ENCODE results near the gene LRRC45.

Gene LRRC45

GRCh38 chr17:82017612-82018151, 5.4 kb upstream of the LRRC45 start:
- Mint-ChIP-seq H3K36me3 (ENCODE audit: low read depth) (peaks cover 69% of the 10 kb centered on the region), H3K27me3 (no peaks in the 10 kb centered on the region), H3K4me1 (ENCODE audit: low read depth) (peaks cover 24% of the 10 kb centered on the region), H3K4me3 (no peak overlapping the region), H3K9me3 (no peaks in the 10 kb centered on the region), H3K27ac (no peak overlapping the region)
- intact Hi-C loops (cut with micrococcal nuclease) = no loop called here

- intact Hi-C loops (cut with micrococcal nuclease) = no loop called here
- H3K4me3 Mint-ChIP-seq = no peak overlapping the region
- no peaks in the 10 kb centered on the region for H3K27me3 Mint-ChIP-seq
- H3K9me3 Mint-ChIP-seq = no peaks in the 10 kb centered on the region
- peaks cover 24% of the 10 kb centered on the region for H3K4me1 Mint-ChIP-seq (ENCODE audit: low read depth)
- H3K36me3 Mint-ChIP-seq (ENCODE audit: low read depth) = peaks cover 65% of the 10 kb centered on the region
- no peak overlapping the region for H3K27ac Mint-ChIP-seq
Observed at GRCh38 chr17:82018152-82018988, 4.7 kb upstream of the LRRC45 start.

- Mint-ChIP-seq H3K27me3 (no peaks in the 10 kb centered on the region), H3K27ac (no peak overlapping the region), H3K4me3 (no peak overlapping the region), H3K36me3 (ENCODE audit: low read depth) (peaks cover 57% of the 10 kb centered on the region), H3K9me3 (no peaks in the 10 kb centered on the region), H3K4me1 (ENCODE audit: low read depth) (peaks cover 31% of the 10 kb centered on the region)
- intact Hi-C loops (cut with micrococcal nuclease) = no loop called here
Observed at GRCh38 chr17:82018989-82019689, 4.0 kb upstream of the LRRC45 start.

- Mint-ChIP-seq H3K9me3 (no peaks in the 10 kb centered on the region), H3K36me3 (ENCODE audit: low read depth) (peaks cover 53% of the 10 kb centered on the region), H3K4me3 (no peak overlapping the region), H3K27ac (no peak overlapping the region), H3K4me1 (ENCODE audit: low read depth) (peaks cover 35% of the 10 kb centered on the region), H3K27me3 (no peaks in the 10 kb centered on the region)
- intact Hi-C loops (cut with micrococcal nuclease) = no loop called here
Observed at GRCh38 chr17:82019690-82020571, 3.2 kb upstream of the LRRC45 start.

- H3K9me3 Mint-ChIP-seq = no peaks in the 10 kb centered on the region
- no peaks in the 10 kb centered on the region for H3K27me3 Mint-ChIP-seq
- H3K4me1 Mint-ChIP-seq (ENCODE audit: low read depth) = peaks cover 35% of the 10 kb centered on the region
- intact Hi-C loops (cut with micrococcal nuclease) = loop anchor here (1.0 kb wide), 1 partner anchor 61 kb away; no protein-coding TSS in a partner anchor
- H3K27ac Mint-ChIP-seq = no peak overlapping the region
- H3K4me3 Mint-ChIP-seq = no peak overlapping the region
- peaks cover 53% of the 10 kb centered on the region for H3K36me3 Mint-ChIP-seq (ENCODE audit: low read depth)
Observed at GRCh38 chr17:82020572-82021106, 2.5 kb upstream of the LRRC45 start.

- Mint-ChIP-seq H3K4me3 (peak overlapping the region; percentile 84), H3K27ac (peak overlapping the region; percentile 80), H3K9me3 (no peaks in the 10 kb centered on the region), H3K36me3 (ENCODE audit: low read depth) (peaks cover 54% of the 10 kb centered on the region), H3K27me3 (no peaks in the 10 kb centered on the region), H3K4me1 (ENCODE audit: low read depth) (peaks cover 40% of the 10 kb centered on the region)
- intact Hi-C loops (cut with micrococcal nuclease) = loop anchor here (1.0 kb wide), 1 partner anchor 62 kb away; no protein-coding TSS in a partner anchor
Observed at GRCh38 chr17:82021107-82021899, 1.8 kb upstream of the LRRC45 start.

- no peaks in the 10 kb centered on the region for H3K9me3 Mint-ChIP-seq
- peaks cover 54% of the 10 kb centered on the region for H3K36me3 Mint-ChIP-seq (ENCODE audit: low read depth)
- H3K4me1 Mint-ChIP-seq (ENCODE audit: low read depth) = peaks cover 41% of the 10 kb centered on the region
- H3K27me3 Mint-ChIP-seq = no peaks in the 10 kb centered on the region
- H3K27ac Mint-ChIP-seq = peak overlapping the region; percentile 80
- peak overlapping the region; percentile 84 for H3K4me3 Mint-ChIP-seq
- intact Hi-C loops (cut with micrococcal nuclease) = loop anchor here (1.0 kb wide), 1 partner anchor 63 kb away; no protein-coding TSS in a partner anchor
Observed at GRCh38 chr17:82021900-82022309, 1.2 kb upstream of the LRRC45 start.

- peak within 1 kb of the TSS; percentile 84 for H3K4me3 Mint-ChIP-seq
- H3K27me3 Mint-ChIP-seq = no peaks in the 10 kb centered on the region
- peaks cover 54% of the 10 kb centered on the region for H3K36me3 Mint-ChIP-seq (ENCODE audit: low read depth)
- H3K9me3 Mint-ChIP-seq = no peaks in the 10 kb centered on the region
- H3K27ac Mint-ChIP-seq = peak within 1 kb of the TSS; percentile 80
- H3K4me1 Mint-ChIP-seq (ENCODE audit: low read depth) = peaks cover 41% of the 10 kb centered on the region
- intact Hi-C loops (cut with micrococcal nuclease) = no loop called here
Observed at GRCh38 chr17:82022310-82022980, 660 bp upstream of the LRRC45 start, which contains the start of gene CENPX. Gene CENPX, minus strand, starts transcription at chr17:82022878. Its CDS starts 17 bp downstream, at chr17:82022861.

GRCh38 chr17:82023447-82024241, 539 bp downstream of the LRRC45 start:
- H3K27ac Mint-ChIP-seq = peak overlapping the region; percentile 63
- no peaks in the 10 kb centered on the region for H3K9me3 Mint-ChIP-seq
- intact Hi-C loops (cut with micrococcal nuclease) = no loop called here
- peaks cover 41% of the 10 kb centered on the region for H3K4me1 Mint-ChIP-seq (ENCODE audit: low read depth)
- peaks cover 54% of the 10 kb centered on the region for H3K36me3 Mint-ChIP-seq (ENCODE audit: low read depth)
- peak overlapping the region; percentile 84 for H3K4me3 Mint-ChIP-seq
- no peaks in the 10 kb centered on the region for H3K27me3 Mint-ChIP-seq

GRCh38 chr17:82024859-82025258, 1.8 kb downstream of the LRRC45 start:
- no peak overlapping the region for H3K4me3 Mint-ChIP-seq
- no peaks in the 10 kb centered on the region for H3K9me3 Mint-ChIP-seq
- intact Hi-C loops (cut with micrococcal nuclease) = no loop called here
- peaks cover 59% of the 10 kb centered on the region for H3K36me3 Mint-ChIP-seq (ENCODE audit: low read depth)
- H3K27ac Mint-ChIP-seq = no peak overlapping the region
- peaks cover 47% of the 10 kb centered on the region for H3K4me1 Mint-ChIP-seq (ENCODE audit: low read depth)
- peaks cover 5% of the 10 kb centered on the region for H3K27me3 Mint-ChIP-seq

GRCh38 chr17:82025401-82026107, 2.4 kb downstream of the LRRC45 start:
- Mint-ChIP-seq H3K36me3 (ENCODE audit: low read depth) (peaks cover 53% of the 10 kb centered on the region), H3K4me3 (no peak overlapping the region), H3K4me1 (ENCODE audit: low read depth) (peaks cover 44% of the 10 kb centered on the region), H3K27me3 (peaks cover 9% of the 10 kb centered on the region), H3K27ac (no peak overlapping the region), H3K9me3 (no peaks in the 10 kb centered on the region)
- intact Hi-C loops (cut with micrococcal nuclease) = no loop called here

Data from dendritic cell treated with granulocyte-macrophage colony-stimulating factor and Interleukin-4, amounts not matched to agents 40 ng/mL and 50 ng/mL, for 4 days (primary cell).